ENCODE results near the gene FBXO8. TPM values are rescaled to one million over a fixed set of nuclear protein-coding genes. Genes with fewer than 3 reads are reported as not detected.

The FBXO8 gene
- polyA plus RNA-seq, 4 donors: 33.5 to 42.1 (median 40.1) TPM

DNA sequence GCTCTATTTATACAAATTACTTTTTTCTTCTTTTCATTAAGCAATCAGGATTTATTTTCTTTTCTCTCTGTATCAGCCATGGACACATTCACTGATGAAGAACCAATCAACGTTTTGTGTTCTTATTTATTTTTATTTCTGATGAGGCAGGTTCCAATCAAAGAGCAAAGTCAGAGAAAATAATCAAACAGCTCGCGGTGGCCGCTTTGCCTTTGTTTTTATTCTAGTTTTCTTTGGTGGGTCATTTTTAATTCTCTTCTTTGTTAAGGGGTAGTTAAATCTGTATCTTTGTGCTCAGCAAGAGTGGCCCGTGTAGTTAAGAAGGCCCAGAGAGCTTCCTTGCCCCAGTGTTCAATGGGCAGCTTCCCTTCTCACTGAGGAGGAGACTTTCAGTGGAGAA lies 71.4 kb downstream of the FBXO8 start:
- DNase-seq (ENCODE audit: low read depth in 4 of 4, low spot score in 3 of 4): no peak

DNA sequence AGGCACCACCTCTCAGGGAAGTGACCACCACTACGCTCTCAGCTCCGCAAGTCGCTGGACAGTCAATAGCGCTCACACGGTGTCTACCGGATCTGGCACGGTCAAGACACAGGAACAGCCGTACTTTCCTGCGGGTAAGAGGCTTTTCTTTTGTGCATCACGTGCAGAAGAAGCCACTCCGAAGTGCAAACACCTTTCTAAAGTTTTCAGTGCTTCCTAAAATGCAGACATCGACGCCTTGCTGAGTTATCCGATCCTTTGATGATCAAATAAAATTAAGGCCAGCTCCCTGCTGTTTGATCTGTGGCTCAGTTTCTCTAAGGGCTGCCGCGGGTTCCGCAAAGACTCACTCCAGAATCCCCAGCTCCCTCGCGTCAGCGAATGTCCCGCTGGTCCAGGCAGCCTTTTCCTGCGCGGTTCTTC lies 71.8 kb downstream of the FBXO8 start:
- DNase-seq (ENCODE audit: low read depth in 4 of 4, low spot score in 3 of 4): no peak

DNA sequence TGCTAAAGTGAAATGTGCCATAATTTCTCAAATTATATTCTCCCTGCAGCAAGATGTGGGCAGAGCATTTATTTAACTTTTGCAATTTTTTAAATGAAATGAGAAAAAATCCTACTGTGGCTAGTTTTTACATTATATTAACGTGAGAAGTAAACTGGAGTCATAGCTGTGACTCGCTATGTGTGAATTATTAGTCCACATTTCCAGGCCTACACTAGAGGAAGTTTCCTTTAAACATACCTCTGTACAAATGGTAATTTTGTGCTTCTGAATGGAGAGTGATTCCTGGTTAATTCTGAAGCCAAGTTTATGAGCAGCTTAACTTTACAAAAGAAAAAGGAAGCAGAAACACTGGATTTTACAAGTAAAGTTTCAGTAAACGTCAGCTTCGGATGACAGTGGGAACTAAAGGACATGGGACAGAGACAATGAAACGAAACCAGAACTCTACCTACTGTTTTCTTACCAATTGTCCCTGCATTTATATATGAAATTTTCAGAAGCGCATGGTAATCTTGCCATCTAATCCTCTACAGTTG lies 72.4 kb downstream of the FBXO8 start:
- DNase-seq (ENCODE audit: low read depth in 4 of 4, low spot score in 3 of 4): no peak

GRCh38 chr4:174210354-174210753 lies 73.1 kb downstream of the FBXO8 start:
- no peak for DNase-seq (ENCODE audit: low read depth in 4 of 4, low spot score in 3 of 4)

GRCh38 chr4:174209341-174209740 lies 74.1 kb downstream of the FBXO8 start:
- no peak for DNase-seq (ENCODE audit: low read depth in 4 of 4, low spot score in 3 of 4)

GRCh38 chr4:174207367-174207766 lies 76.1 kb downstream of the FBXO8 start:
- DNase-seq (ENCODE audit: low read depth in 4 of 4, low spot score in 3 of 4): no peak

GRCh38 chr4:174204164-174204831 lies 79.2 kb downstream of the FBXO8 start:
- DNase-seq (ENCODE audit: low read depth in 4 of 4, low spot score in 3 of 4): no peak

- DNase-seq (ENCODE audit: low read depth in 4 of 4, low spot score in 3 of 4): no peak
Observed at GRCh38 chr4:174201871-174202270, 81.6 kb downstream of the FBXO8 start.

- no peak for DNase-seq (ENCODE audit: low read depth in 4 of 4, low spot score in 3 of 4)
Observed at GRCh38 chr4:174199735-174200134, 83.7 kb downstream of the FBXO8 start.

DNA sequence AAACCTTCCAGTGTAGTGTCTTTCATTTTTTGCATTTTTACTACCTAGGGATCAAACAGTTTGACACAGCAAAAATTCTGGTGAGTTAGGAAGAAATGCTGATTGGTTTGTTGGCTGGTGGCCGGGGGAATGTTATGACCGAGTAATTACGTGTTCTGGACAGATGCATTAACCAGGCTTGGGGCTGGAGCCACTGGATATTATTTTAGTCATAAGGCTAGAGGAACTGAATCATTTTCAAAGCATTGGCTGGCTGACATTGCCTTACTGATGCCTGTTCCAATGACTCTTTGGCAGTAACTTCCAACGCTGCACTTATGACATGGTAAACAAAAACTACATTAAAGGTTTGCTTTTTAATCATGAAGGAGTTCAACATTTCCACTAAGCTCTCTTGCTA lies 84.6 kb downstream of the FBXO8 start:
- DNase-seq (ENCODE audit: low read depth in 4 of 4, low spot score in 3 of 4): no peak

DNA sequence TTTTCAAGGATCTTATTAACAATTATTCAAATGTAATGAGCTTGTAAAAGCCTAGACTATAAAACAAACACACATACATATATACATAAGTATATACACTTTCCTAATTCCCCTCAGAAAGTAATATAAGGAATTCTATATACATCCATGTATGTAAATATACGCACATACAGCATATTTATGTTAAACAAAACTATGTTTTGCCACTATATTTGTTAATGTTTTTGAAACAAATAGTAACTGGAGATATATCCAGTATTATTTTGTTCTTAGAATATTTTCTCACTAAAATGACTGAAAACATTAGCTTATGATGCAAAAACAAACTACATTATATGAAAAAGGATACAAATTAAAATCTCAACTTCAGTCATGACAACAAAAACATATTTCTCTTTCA lies 85.1 kb downstream of the FBXO8 start:
- DNase-seq (ENCODE audit: low read depth in 4 of 4, low spot score in 3 of 4): no peak

DNA sequence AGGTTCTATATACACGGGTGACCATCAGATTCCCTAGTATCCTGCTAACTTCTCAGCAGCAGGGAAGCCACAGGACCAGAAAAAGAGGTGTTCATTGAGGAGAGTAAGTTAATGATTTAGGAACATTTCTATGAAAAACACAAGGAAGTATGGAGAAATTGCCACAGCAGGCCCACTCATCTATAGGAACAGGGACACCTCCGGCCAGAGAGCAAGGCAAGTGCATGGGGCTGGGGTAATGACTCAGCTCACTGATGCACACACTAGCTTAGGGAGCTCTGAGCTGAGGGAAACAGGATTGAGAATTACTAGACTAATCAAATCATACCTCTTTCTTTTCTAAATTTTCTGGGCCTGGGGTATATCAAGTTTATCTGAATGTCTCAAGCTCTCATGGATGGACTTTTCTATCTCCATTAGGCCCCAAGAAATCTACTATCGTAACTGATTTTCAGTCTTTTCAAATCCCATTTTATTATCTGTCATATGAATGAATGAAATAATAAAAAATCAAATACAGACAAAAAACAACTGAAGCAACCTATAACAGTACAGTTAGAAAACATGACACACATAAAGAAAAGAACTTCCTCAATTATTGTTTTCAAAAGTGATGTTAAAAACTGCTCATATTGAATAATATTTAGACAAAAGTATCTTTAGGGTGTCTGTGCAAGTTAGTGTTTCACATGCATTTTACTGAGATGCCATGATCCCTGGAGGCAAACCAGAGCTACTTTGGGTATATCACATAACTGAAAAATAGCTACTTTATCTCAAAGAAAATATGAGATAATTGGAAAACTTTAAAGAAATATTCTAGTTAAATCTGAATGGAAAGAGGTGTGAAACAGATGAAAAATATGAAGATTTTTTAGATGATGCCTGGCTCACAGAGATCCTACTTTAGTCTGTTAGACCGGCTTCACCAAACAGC lies 89.8 kb downstream of the FBXO8 start:
- no peak for DNase-seq (ENCODE audit: low read depth in 4 of 4, low spot score in 3 of 4)

GRCh38 chr4:174192943-174193342 lies 90.5 kb downstream of the FBXO8 start:
- DNase-seq (ENCODE audit: low read depth in 4 of 4, low spot score in 3 of 4): no peak

- DNase-seq (ENCODE audit: low read depth in 4 of 4, low spot score in 3 of 4): no peak
Observed at GRCh38 chr4:174190832-174191500, 92.5 kb downstream of the FBXO8 start.

DNA sequence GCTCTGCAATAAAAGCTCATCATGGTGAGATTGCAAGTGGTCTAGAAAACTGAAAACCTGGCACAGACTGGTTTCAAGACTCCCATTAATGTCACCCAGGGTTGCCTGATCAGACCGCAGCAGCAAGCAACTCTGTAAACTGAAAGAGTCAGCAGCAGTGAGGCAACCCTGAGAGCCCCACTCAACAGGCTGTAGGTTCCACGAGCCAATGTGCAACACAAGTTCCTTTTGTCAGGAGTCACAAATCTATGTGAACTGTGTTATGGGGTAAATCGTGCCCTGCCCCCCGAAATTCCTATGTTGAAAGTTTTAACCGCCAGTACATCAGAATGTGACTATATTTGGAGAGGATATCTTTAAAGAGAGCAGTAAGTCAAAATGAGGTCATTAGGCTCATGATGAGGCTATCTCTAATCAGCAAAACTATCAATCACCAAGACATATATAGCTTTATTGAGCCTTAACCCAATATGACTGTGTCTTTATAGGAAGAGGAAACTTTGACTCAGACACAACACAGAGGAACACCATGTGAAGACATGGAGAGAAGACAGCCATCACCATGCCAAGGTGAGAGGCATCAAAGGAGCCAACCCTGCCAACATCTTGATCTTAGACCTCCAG lies 94.0 kb downstream of the FBXO8 start:
- DNase-seq (ENCODE audit: low read depth in 4 of 4, low spot score in 3 of 4): no peak

Other genes starting within 250 kb of the FBXO8 start
- 10 to 100 TPM; 17.7 to 26.0 (median 20.9) TPM for gene CEP44, start 244 bp upstream of the FBXO8 start, polyA plus RNA-seq (ENCODE audit: insufficient read length in 4 of 4)
- gene HPGD, start 238.8 kb upstream of the FBXO8 start, polyA plus RNA-seq (ENCODE audit: insufficient read length in 4 of 4): 100 to 1,000 TPM in 2 of 4 donors, 10 to 100 TPM in 2; 58.1 to 134 (median 86.9) TPM

Measured in right renal pelvis (tissue), 4 donors.